HG03575 (cell line): ENCODE data around the gene ZBP1.
"Not testable (repeated sequence)": the region's sequence is repeated elsewhere in the genome, so short reads cannot be mapped to it uniquely, and the experiment has no call there.

Source experiments
- ATAC-seq: cut with Tn5 transposase; IDR thresholded peaks from one replicate; pipeline ENCODE4 v1.9.1; 2021; ENCODE audit not compliant: unreplicated experiment, insufficient number of reproducible peaks, low FRiP score; ENCODE audit errors: extremely low read depth

Gene ZBP1

DNA sequence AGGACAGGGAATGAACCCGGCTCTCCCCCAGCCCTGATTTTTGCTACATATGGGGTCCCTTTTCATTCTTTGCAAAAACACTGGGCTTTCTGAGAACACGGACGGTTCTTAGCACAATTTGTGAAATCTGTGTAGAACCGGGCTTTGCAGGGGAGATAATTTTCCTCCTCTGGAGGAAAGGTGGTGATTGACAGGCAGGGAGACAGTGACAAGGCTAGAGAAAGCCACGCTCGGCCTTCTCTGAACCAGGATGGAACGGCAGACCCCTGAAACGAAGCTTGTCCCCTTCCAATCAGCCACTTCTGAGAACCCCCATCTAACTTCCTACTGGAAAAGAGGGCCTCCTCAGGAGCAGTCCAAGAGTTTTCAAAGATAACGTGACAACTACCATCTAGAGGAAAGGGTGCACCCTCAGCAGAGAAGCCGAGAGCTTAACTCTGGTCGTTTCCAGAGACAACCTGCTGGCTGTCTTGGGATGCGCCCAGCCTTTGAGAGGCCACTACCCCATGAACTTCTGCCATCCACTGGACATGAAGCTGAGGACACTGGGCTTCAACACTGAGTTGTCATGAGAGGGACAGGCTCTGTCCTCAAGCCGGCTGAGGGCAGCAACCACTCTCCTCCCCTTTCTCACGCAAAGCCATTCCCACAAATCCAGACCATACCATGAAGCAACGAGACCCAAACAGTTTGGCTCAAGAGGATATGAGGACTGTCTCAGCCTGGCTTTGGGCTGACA is 28.8 kb upstream of the ZBP1 start:
- no peak for ATAC-seq

DNA sequence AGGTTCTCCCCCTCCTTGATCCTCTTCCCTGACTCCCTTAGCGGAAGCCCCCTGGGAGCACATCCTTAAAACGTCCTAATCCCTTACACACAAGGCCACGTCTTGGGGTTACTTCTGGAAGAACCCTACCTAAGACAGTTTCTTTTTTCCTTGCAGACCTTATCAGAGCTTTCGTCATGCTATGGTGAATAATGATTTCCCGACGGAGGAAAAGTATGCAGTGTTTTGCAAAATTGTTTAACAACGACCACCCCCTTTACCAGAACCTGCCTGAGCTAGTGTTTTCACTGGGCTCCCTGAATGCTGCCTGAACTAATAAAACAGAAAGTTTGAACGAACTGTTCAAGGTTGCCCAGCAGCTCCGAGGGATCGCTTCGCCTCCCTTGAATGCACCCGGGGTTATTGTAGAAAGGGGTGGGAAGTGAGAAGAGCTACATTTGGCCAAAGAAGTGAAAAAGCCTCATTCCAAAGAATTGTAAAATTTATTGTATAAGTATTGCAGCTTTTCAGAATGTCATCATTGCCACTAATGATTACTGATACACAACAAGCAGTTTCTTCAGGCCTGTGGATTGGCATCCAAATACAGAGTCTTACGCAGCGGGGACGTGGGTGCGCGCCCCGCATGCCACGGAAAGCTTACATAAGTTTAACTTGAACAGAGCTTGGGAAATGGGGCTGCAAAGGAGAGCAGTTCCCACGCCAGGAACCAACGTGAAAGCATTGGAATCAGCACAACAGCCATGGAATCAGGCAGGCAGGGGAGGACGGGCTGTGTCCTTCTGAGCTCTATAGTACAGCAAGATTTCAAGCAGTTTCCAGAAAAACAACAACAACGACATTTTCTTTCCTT is 27.9 kb upstream of the ZBP1 start:
- ATAC-seq = no peak

DNA sequence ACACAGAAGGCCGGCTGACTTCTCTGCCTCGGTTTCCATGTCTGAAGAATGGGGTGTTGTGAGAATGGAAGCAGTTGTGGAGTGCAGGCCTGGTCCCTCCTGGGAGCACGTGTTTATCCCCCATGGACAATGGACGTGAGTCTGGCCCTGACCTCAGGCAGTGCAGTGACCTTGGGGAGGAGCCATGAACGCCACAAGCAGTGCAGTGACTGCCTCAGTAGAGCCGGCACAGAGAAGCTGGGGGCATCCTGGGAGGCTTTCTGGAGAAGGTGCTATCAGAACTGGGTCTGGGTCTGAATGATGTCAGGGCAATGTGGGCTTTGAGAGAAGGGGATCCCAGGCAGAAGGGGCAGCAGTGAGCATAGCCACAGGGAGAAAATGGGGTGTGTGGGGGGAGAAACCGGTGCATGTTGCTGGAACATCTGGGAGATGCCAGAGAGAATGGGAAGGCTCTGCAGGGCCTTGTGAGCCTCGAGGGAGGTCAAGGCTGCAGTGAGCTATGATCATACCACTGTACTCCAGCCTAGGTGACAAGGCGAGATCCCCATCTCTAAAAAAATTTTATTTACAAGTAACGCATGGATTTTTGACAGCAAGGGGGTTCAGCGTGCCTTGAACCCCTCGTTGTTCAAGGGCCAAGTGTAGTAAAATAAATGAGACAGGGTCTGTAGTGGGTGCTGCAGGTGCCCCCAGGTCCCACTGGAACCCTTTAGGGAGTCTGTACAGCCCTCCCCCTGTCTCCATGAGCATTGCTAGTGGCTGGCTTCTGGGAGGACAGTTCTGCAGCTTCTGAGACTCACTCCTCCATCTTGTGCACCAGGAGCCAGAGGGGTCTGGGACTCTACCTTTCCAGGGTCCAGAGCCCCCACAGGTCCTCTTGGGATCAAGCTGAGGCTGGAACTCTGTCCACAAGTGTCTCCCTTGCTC is 27.0 kb upstream of the ZBP1 start:
- no peak for ATAC-seq

- no peak for ATAC-seq
These were observed 18.6 kb upstream of the ZBP1 start for GRCh38 chr20:57638895-57639236.

- ATAC-seq = no peak
These were observed 18.1 kb upstream of the ZBP1 start for GRCh38 chr20:57638173-57638894.

- no peak for ATAC-seq
These were observed 13.8 kb upstream of the ZBP1 start for GRCh38 chr20:57633945-57634491.

DNA sequence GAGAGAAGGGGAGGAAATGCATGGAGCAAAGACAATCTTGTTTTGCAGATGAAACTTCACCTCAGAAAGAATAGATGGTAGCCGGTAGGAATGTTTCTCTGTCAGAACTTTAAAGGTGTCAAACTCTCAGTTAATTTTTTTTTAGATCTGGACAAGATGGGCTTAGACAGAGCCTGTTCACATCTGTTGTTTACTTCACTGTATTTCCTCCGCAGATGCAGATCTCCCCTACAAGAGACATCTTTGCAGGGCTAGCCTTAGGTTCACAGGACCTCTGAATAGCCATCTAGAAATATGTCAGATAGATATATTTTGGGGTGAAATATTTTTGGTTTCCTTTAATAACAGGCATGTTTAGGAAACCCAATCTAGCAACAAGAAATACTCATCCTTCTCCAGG is 12.1 kb upstream of the ZBP1 start:
- no peak for ATAC-seq

DNA sequence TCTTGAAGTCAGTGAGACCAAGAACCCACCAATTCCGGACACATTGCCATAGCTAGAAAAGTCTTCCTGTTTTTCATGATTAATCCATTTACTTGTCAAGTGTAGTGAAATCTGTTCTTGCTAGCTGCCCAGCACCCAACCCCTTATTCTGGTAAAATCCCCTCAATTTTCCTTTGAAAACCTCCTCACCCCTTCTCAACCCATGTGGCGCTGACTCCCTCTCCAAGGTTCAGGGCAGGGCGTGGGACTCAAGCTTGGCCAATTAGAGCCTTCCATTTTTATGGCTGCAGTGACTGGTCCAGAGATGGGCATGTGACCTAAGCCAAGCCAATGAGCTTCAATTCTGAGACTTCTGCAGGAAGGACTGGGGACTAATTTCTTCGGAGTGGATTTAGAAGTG is 9.8 kb upstream of the ZBP1 start:
- no peak for ATAC-seq

DNA sequence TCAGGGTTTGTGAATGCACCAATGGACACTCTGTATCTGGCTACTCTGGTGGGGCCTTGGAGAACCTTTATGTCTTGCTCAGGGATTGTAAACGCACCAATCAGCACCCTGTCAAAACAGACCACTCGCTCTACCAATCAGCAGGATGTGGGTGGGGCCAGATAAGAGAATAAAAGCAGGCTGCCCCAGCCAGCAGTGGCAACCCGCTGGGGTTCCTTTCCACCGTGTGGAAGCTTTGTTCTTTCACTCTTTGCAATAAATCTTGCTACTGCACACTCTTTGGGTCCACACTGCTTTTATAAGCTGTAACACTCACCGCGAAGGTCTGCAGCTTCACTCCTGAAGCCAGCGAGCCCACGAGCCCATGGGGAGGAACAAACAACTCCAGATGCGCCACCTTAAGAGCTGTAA is 9.3 kb upstream of the ZBP1 start:
- ATAC-seq = not testable (repeated sequence)

GRCh38 chr20:57628962-57629308 is 8.7 kb upstream of the ZBP1 start:
- not testable (repeated sequence) for ATAC-seq

GRCh38 chr20:57628047-57628961 is 8.1 kb upstream of the ZBP1 start:
- ATAC-seq = no peak

DNA sequence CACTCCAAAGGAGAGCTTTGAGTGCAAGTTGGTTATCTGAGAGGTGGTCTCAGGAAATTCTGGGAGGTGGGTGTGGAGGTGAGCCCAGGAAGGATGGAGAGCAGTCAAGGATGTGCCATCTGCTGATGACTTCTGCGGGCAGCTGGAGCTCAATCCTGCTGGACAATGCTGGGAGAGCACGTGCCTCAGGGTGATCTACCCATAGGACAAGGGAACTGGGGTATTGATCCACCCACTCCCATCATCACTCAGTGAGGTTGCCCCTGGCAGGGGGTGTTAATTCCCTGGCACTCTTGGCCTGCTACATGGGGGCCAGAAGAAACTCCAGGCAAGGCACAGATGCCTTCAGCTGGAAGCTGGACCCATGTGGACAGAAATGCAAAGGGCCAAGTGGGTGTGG is 7.1 kb upstream of the ZBP1 start:
- ATAC-seq = no peak

DNA sequence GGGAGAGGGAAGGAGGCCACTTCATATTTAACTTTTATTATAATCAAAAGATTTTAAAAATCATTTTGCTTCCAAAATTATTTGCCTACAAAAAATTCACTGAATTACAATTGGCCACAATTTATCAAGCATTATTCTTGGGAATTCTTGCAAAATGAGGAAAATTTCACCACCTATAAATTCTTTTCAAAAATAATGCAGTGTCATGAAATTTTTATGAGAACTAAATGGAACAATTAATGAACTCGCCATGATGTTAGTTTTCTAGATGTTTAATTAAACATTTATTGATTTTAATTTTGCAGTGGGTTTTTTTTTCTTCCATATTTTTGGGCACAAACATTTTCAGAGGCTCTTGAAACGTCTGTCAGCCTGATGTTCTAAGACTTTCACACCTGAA is 5.8 kb upstream of the ZBP1 start:
- ATAC-seq = no peak

DNA sequence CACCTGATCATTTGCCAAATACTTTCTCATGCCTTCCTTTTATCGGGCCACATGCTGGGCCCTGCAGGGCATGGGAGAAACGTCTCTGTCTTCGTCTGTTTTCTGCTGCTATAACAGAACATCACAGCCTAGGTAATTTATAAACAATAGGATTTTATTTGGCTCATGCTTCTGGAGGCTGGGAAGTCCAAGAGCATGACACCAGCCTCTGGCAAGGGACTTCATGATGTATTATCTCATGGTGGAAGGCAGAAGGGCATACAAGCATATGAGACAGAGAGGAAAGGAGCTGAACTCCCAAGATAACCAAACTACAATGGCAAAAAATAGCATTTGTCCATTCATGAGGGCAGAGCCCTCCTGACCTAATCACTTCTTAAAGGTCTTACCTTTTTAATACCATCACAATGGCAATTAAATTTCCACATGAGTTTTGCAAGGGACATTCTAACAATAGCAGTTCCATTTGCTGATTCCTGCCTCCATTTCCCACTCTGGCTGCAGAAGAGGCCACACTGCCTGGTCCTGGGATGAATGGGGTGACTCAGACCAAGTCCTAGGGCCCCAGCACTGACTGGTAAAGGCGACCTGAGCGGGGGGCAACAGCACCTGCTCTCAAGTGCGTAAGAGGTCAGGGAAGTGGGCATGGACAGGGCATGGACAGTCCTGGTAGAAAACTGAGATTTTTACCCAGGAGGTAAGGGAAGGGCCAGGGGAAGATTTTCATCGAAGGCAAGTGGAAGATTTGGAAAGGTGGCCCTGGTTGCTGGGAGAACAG is 5.1 kb upstream of the ZBP1 start:
- no peak for ATAC-seq

DNA sequence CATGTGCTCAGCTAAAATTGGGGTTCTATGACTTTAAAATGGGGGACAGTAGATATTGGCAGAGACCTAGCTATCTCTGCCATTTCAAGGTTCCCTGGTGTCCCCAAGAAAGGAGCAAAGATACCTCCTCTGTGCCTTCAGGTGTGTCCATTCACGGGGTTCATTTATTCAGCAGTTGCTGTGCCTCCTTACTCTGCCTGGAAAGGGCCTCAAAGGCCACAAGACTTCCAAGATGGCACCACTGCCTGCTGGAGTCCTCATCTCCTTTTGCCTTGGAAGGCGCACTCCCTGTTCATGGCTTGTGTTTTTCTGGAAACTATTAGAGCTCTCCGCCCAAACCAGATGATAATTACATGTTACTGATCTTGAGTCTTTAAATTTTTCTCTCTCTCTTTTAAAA is 3.9 kb upstream of the ZBP1 start:
- no peak for ATAC-seq

- ATAC-seq = no peak
These were observed 2.6 kb upstream of the ZBP1 start for GRCh38 chr20:57622579-57623381.
